Adrenal gland (tissue), 12 donors: Measurements from ENCODE around the gene TMEM204. TPM values are rescaled to one million over a fixed set of nuclear protein-coding genes. Genes with fewer than 3 reads are reported as not detected.

Source experiments
- DNase-seq, 7 donors: peaks; one replicate each; pipeline ENCODE4 v3.0.0-alpha.2; 2019 to 2020
- H3K27ac ChIP-seq, 5 donors: fragments of 200-600 bp; sonication (generic) in 4 of 5; 1 replicate in 3 of 5; 2 replicates in 2 of 5; pipeline versions ENCODE4 v1.5.1 to v1.8.0; 2016 to 2020; ENCODE audit warnings: mild to moderate bottlenecking in 1 of 5
- H3K27me3 ChIP-seq: fragments of 200-600 bp; 2 replicates; pipeline ENCODE4 v1.8.0; 2021
- H3K36me3 ChIP-seq, 2 donors: fragments of 200-600 bp; replicated peaks in 1 of 2; 1 replicate in 1 of 2; 2 replicates in 1 of 2; pipeline versions ENCODE4 v1.5.1 to v1.8.0; 2018 to 2022
- H3K4me1 ChIP-seq, 2 donors: fragments of 200-600 bp; replicated peaks in 1 of 2; 1 replicate in 1 of 2; 2 replicates in 1 of 2; pipeline versions ENCODE4 v1.5.1 to v1.8.0; 2018 to 2021
- H3K4me3 ChIP-seq, 4 donors: fragments of 200-600 bp; sonication (generic) in 3 of 4; one replicate each; pipeline ENCODE4 v1.5.1; 2016 to 2018
- H3K9me3 ChIP-seq, 3 donors: fragments of 200-600 bp; sonication (generic) in 1 of 3; replicated peaks in 1 of 3; 1 replicate in 2 of 3; 2 replicates in 1 of 3; pipeline versions ENCODE4 v1.5.1 to v1.8.0; 2016 to 2021
- CTCF ChIP-seq, 6 experiments: fragments of 450-650 bp in 4 of 6; fragments of 200-600 bp in 2 of 6; sonication (generic) in 1 of 6; IDR thresholded peaks; 1 replicate in 5 of 6; 2 replicates in 1 of 6; pipeline versions ENCODE4 v1.5.1 to v1.8.0; 2016 to 2021; ENCODE audit warnings: antibody characterized with exemption in 6 of 6, mild to moderate bottlenecking in 2 of 6, moderate library complexity in 1 of 6
- POLR2A ChIP-seq, 2 donors: fragments of 450-650 bp; IDR thresholded peaks; one replicate each; pipeline ENCODE4 v1.6.1; 2017; ENCODE audit warnings: antibody characterized with exemption in 2 of 2, mild to moderate bottlenecking in 2 of 2, moderate library complexity in 1 of 2
- WGBS, 4 donors: extraction: QIAGEN DNeasy Blood & Tissue Kit in 2 of 4; methylation state at CpG; one replicate each; pipeline versions ENCODE4 v1.1.5 to v1.1.7; 2013 to 2017; 5-methylcytosine and 5-hydroxymethylcytosine counted together
- intact Hi-C, 2 donors: fragments of 100-400 bp; cut with DNase I; formaldehyde crosslinking; loops; one replicate each; pipeline versions ENCODE4 v1.14.1 to v1.15.0; 2022 to 2023
- polyA plus RNA-seq, 3 donors: library from polyadenylated mRNA; stranded (reverse); fragments of 200-250 nt in 2 of 3; fragments of 350-450 nt in 1 of 3; fragmentation: Illumina TruSeq in 1 of 3; extraction: RNeasy Lipid Tissue Mini Kit (QIAGEN cat#74804) in 1 of 3; gene quantifications; one replicate each; pipeline ENCODE4 v1.2.3, GENCODE V29; 2013 to 2014
- total RNA-seq, 9 donors: library from RNA; depleted of rRNA in 4 of 9; stranded (reverse); fragments of >200 nt in 4 of 9; fragments of 120-200 nt in 1 of 9; fragmentation: NEBNext Ultra II Directional in 1 of 9; extraction: Animal tissue kit (Norgen Biotek cat#: 25700) in 1 of 9; gene quantifications; one replicate each; pipeline versions ENCODE4 v1.1.0 to v1.2.4, GENCODE V29; 2013 to 2023
- donor health status: healthy with polysubstance abuse.
- donor health status: Bipolar disorder and iron deficiency.
- donor health status: DM: yes; HTN: yes; CAD: no.
- donor health status: DM: no; HTN: no; CAD: no.
- donor health status: DM: no; HTN: no; CAD: no.
- donor health status: DM: yes; HTN: yes; CAD: no.

Gene TMEM204
- total and polyA plus RNA-seq, 12 donors: 7.4 to 77.2 (median 26.0) TPM

- DNase-seq: no peak
- H3K4me3 ChIP-seq: no peak overlapping the region
- no peaks in the 10 kb centered on the region for H3K27me3 ChIP-seq
- no peak for TF ChIP-seq POLR2A (IDR thresholded peaks at IDR 0.05)
- TF ChIP-seq CTCF (IDR thresholded peaks at IDR 0.05): no peak
- no peak overlapping the region for H3K27ac ChIP-seq
- H3K4me1 ChIP-seq: no peaks in the 10 kb centered on the region
- 89 to 92% (median 90%) methylated on average over 12 to 16 of the region's 16 CpGs for WGBS, 4 donors
- intact Hi-C loops: no loop called here
- H3K36me3 ChIP-seq: peaks cover 0 to 18% of the 10 kb centered on the region in 2 donors
- H3K9me3 ChIP-seq: no peaks in the 10 kb centered on the region
Observed at GRCh38 chr16:1565083-1565805, 31.8 kb downstream of the TMEM204 start.

GRCh38 chr16:1567988-1568387 lies 34.5 kb downstream of the TMEM204 start:
- WGBS, 4 donors: 94 to 95% (median 95%) methylated on average over 9 to 13 of the region's 13 CpGs
- Histone ChIP-seq H3K36me3 (no peaks in the 10 kb centered on the region), H3K4me3 (no peak overlapping the region), H3K27me3 (no peaks in the 10 kb centered on the region), H3K27ac (no peak overlapping the region), H3K9me3 (no peaks in the 10 kb centered on the region), H3K4me1 (no peaks in the 10 kb centered on the region)
- DNase-seq: no peak
- intact Hi-C loops: no loop called here
- TF ChIP-seq POLR2A (IDR thresholded peaks at IDR 0.05) (no peak), CTCF (IDR thresholded peaks at IDR 0.05) (no peak)

- H3K27ac ChIP-seq: no peak overlapping the region
- TF ChIP-seq CTCF (IDR thresholded peaks at IDR 0.05): no peak
- TF ChIP-seq POLR2A (IDR thresholded peaks at IDR 0.05): no peak
Observed at GRCh38 chr16:1571012-1571671, 37.7 kb downstream of the TMEM204 start.

GRCh38 chr16:1572673-1573072 lies 39.2 kb downstream of the TMEM204 start:
- TF ChIP-seq CTCF (IDR thresholded peaks at IDR 0.05) (no peak), POLR2A (IDR thresholded peaks at IDR 0.05) (no peak)
- no peak overlapping the region for H3K27ac ChIP-seq
- H3K27me3 ChIP-seq: no peaks in the 10 kb centered on the region
- 84 to 88% (median 86%) methylated on average over 4 to 7 of the region's 7 CpGs for WGBS, 4 donors
- no peaks in the 10 kb centered on the region for H3K4me1 ChIP-seq
- H3K4me3 ChIP-seq: no peak overlapping the region
- intact Hi-C loops: no loop called here
- H3K36me3 ChIP-seq: no peaks in the 10 kb centered on the region
- no peak for DNase-seq
- H3K9me3 ChIP-seq: no peaks in the 10 kb centered on the region

More at GRCh38 chr16:1571012-1571671, 37.7 kb downstream of the TMEM204 start:
- intact Hi-C loops: no loop called here
- Histone ChIP-seq H3K4me1 (no peaks in the 10 kb centered on the region), H3K27me3 (no peaks in the 10 kb centered on the region), H3K4me3 (no peak overlapping the region), H3K9me3 (no peaks in the 10 kb centered on the region), H3K36me3 (no peaks in the 10 kb centered on the region)
- 81 to 90% (median 84%) methylated on average over 7 of the region's 7 CpGs for WGBS, 4 donors
- DNase-seq: no peak
